ENCODE results near the gene TMEM184C.

Gene TMEM184C

DNA sequence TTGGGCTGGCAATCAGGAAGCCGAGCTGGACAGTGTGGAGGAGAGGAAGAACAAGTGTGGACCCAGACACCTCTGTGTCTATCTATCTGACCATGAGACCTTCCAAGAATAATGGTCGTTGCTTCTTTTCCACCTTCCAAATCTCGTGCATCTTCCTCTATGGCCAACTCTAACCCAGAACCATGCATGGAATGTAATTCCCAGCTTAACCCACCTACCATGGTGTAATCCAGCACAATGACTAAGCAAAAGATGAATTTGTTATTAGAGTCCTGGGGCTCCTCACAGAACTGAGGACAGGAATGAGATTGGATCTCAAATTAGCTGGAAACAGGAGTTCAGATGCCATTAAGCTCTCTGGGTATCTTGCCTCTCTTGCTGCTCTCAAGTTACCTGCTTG, 17.4 kb upstream of the TMEM184C start:
- DNase-seq (ENCODE audit: low spot score): no peak

DNA sequence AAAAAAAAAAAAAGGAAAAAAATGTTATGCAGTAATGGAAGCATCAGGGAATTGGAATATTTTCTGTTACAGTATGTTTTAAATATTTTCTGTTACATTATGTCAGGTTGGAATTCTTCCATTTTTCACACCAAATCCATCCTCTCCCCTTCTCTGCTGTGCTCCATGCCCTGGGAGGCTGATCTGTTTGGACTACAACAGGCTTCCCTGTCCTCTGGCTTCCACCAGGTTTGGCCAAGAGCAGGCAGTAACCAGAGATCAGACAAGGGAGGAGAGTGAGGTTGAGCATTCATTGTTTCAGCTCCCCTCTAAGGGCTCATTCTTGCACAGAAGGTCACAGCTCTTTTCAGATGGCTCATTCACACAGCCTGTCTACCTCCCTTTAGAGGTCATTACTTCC, 11.7 kb upstream of the TMEM184C start:
- no peak for DNase-seq (ENCODE audit: low spot score)

GRCh38 chr4:147607471-147607870, 9.7 kb upstream of the TMEM184C start:
- no peak for DNase-seq (ENCODE audit: low spot score)

- DNase-seq (ENCODE audit: low spot score): no peak
These were observed 6.5 kb upstream of the TMEM184C start for GRCh38 chr4:147610686-147611085.

DNA sequence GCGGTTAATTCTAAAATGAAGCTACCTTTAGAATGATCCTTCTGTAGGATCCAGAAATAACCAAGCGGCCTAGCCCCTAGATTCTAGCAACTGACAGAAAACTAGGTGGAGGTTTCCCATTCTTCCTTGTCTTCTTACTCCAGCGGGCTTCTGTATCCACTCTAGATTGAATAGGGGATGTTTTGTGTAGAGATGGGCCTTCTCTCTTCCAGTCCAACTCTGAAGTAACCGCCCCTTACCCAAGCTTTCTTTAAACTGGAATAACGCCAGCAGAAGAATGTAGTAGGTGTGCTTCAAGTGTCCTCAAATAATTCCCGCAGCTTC, 386 bp upstream of the TMEM184C start:
- no peak for DNase-seq (ENCODE audit: low spot score)

GRCh38 chr4:147617841-147618691, 869 bp downstream of the TMEM184C start:
- no peak for DNase-seq (ENCODE audit: low spot score)

DNA sequence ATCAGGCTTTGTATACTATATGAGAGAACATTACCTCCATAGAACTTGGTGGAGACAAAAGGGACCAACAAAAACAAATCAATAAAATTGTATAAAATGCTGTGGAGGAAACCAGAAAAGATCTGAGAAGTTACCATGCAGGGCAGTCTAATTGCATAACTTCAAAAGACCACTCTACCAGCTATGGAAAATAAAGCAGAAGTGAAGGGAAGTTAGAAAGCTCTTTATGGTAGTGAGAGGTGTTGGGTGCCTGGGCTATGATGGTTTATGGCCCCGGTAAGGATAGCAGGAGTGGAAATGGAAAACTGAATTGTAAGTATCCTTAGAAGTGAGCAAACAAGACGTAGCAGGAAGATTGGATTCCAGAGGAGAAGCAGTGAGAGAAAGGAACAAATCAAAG, 3.1 kb downstream of the TMEM184C start:
- DNase-seq (ENCODE audit: low spot score): no peak

DNA sequence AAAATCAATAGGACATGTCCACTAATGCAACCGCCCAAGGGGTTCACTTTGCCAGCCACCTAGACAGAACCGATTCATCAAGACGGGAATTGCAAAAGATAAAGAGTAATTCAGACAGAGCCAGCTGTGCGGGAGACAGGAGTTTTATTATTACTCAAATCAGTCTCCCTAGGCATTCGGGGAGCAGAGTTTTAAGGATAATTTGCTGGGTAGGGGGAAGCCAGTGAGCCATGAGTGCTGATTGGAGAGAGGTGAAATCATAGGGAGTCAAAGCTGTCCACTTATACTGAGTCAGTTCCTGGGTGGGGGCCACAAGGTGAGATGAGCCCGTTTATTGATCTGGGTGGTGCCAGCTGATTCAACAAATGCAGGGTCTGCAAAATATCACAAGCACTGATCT, 8.5 kb downstream of the TMEM184C start:
- no peak for DNase-seq (ENCODE audit: low spot score)

DNA sequence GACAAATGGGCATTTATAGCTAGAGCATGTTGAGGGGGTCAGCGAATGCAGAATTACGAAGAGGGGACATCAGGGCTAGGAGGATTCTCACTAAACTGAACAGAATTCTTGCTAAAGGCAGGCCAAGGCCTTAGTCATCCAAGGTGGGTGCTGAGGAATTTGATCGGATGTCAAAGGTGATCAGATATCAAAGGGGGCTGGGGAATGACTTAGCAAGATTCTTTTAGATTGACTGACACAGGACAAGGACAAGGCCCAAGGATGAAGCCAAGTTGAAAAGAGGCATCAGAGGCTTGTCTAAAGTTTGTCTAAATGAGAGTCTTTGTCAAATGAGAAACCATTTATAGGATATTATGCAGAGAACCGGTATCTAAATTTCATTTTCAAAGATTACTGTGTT, 9.7 kb downstream of the TMEM184C start:
- no peak for DNase-seq (ENCODE audit: low spot score)

- no peak for DNase-seq (ENCODE audit: low spot score)
These were observed 11.2 kb downstream of the TMEM184C start for GRCh38 chr4:147628415-147628814.

GRCh38 chr4:147629783-147630730, 12.9 kb downstream of the TMEM184C start:
- no peak for DNase-seq (ENCODE audit: low spot score)

DNA sequence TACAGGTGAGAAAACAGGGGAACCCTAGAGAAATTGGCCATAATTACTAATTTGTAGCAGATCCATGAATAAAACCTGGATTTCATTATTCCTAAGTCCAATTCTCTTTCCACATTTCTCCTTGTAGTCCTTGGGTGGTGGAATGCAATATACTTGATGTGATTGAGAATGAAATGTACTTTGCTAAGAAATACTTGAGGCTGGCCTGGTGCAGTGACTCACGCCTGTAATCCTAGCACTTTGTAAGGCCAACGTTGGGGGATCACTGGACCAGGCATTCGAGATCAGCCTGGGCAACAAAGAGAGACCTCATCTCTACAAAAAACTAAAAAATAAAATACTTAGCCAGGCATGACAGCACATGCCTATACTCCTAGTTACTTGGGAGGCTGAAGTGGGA, 15.9 kb downstream of the TMEM184C start:
- no peak for DNase-seq (ENCODE audit: low spot score)

DNA sequence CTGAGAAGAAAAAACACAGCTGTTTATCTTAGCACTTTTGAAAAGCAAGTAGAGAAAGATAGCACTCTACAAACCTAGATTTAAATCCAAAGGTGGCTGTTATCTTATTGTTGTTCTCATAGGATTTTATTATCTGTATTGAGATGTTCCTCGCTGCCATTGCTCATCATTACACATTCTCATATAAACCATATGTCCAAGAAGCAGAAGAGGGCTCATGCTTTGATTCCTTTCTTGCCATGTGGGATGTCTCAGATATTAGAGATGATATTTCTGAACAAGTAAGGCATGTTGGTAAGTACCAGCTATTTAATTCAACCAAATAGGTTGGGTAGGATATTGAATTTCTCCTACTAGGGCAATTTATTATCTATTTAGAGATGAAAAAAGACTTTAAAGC, 16.4 kb downstream of the TMEM184C start:
- no peak for DNase-seq (ENCODE audit: low spot score)

DNA sequence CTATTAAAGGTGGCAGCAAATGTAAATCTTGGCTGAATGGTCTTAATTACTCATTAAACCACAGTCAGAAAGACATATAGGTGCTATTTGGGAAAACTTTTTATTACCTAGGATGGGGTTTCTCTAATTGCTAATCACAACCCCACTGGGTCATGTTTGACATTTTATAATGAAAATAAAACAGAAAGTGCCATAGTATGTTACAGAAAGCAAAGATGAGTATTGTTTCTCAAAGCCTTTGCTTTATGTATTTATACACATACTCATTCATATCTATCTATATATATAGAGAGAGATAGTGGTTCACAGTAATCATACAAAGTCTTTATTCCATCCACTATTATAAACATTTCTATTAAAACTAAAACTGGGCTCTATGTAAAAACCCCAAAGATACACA, 18.2 kb downstream of the TMEM184C start:
- DNase-seq (ENCODE audit: low spot score): no peak

GRCh38 chr4:147638365-147638764, 21.2 kb downstream of the TMEM184C start:
- DNase-seq (ENCODE audit: low spot score): no peak

- DNase-seq (ENCODE audit: low spot score): no peak
These were observed 21.7 kb downstream of the TMEM184C start for GRCh38 chr4:147638942-147639341.

- no peak for DNase-seq (ENCODE audit: low spot score)
These were observed 22.2 kb downstream of the TMEM184C start for GRCh38 chr4:147639388-147639787.

DNA sequence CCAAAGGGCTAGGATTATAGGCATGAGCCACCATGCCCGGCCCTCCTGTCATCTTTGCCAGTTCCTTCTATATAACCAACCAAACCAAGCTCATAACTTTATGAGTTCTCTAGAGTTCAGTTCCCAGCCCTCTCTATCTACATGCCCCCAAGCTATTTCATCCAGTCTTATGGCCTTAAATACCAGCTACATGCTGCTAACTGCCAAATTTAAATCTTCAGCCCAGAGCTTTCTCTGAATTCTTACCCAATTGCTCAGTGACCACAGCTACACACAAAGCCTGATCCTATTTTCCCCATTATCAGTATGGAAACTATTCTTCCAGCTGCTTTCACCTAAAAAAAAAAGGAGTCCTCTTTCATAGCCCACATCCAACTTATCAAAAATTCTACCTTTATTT, 23.1 kb downstream of the TMEM184C start:
- DNase-seq (ENCODE audit: low spot score): no peak

DNA sequence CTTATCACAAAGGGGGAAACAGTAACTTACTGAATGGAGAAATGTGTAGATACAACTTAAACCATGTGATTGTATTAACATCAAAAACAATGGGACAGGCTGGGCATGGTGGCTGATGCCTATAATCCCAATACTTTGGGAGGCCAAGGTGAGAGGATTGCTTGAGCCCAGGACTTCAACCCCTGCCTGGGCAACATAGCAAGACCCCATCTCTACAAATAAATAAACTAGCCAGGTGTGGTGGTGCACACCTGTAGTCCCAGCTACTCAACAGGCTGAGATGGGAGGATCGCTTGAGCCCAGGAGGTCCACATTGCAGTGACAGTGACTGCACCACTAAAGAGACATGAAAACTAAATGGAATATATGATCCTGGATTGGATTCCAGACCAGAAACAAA, 26.4 kb downstream of the TMEM184C start:
- DNase-seq (ENCODE audit: low spot score): no peak

GRCh38 chr4:147644471-147644870, 27.3 kb downstream of the TMEM184C start:
- no peak for DNase-seq (ENCODE audit: low spot score)

DNA sequence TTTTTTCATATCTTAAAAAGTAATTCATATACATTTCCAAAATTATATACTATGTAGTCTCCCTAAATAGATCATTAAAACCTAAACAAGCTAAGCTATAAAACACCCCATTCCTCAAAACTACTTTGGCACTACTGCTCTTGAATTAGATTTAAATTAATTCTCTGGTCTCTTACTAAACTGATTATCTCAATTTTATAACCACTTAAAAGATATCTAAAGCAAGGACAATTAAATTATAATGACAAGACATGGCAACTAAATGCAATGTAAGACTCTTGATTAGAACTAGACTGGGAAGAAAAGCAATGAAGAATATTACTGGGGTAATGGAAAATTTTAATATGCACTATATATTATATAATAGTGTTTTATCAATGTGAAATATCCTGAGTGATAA, 27.9 kb downstream of the TMEM184C start:
- no peak for DNase-seq (ENCODE audit: low spot score)

DNA sequence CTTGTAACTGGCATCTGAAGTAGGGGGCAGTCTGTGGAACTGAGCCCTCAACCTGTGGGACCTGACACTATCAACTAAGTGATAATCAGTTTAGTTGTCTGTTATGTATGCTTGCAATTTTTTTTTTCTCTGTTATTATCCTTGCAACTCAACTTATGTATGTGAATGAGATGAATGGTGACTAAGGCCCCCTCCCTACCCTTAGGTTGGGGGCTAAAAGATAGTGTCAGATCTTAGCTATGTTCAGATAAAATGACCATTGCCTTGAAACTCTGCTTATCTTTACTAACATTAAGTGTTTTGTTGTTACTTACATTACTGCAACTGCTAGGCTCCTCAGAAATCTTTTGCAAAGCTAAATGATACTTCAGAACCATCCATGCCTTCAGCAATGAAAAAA, 31.5 kb downstream of the TMEM184C start:
- DNase-seq (ENCODE audit: low spot score): no peak

DNA sequence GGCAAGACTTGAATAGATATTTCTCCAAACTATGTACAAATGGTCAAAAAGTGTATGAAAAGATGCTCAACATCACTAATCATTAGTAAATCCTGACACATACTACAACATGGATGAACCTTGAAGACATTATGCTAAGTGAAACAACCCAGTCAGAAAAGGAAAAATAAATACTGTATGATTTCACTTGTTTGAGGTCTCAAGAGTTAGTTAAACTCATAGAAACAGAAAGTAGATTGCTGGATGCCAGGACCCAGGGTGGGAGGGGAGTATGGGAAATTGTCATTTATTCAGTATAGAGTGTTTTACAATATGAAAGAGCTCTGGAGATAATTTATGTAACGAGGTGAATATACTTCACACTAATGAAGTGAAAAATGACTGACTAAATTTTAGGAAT, 34.4 kb downstream of the TMEM184C start:
- DNase-seq (ENCODE audit: low spot score): no peak
